ENCODE results near the gene ADAM22.

ADAM22 gene

DNA sequence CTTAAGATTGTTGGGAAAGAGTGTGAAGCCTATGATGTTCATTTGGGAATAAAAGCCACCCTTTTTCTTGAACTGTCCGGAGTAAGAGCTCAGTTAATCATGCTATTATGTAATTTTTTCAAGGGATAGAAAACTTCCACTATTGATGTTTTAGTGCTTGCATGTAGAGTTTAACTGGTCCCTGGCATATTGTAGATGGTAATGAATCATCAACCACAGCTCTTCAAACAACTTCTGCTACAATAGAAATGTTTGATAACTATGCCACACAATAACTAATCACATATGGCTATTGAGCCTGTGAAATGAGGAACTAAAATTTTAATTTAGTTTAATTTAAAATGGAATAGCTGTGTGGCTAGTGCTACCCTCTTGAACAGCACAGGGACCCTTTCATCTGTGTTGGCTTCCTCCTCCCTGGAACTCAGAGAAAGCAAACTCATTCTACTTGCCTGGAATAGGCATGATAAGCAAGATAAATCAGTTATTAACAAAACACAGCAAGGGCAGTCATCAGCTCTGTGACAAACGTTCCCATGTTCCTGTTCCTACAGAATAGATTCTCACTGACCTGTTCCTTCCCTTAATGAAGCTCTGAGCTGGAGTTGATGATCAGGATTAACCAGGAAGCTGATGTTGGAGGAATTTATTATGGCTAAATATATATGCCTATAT, 290.7 kb downstream of the ADAM22 start:
- no peak overlapping the region for H3K4me3 ChIP-seq (ENCODE audit: low read depth in 1 of 2, low read length in 1 of 2)
- no peak overlapping the region for H3K27ac ChIP-seq
- TF ChIP-seq, protein P1, sequence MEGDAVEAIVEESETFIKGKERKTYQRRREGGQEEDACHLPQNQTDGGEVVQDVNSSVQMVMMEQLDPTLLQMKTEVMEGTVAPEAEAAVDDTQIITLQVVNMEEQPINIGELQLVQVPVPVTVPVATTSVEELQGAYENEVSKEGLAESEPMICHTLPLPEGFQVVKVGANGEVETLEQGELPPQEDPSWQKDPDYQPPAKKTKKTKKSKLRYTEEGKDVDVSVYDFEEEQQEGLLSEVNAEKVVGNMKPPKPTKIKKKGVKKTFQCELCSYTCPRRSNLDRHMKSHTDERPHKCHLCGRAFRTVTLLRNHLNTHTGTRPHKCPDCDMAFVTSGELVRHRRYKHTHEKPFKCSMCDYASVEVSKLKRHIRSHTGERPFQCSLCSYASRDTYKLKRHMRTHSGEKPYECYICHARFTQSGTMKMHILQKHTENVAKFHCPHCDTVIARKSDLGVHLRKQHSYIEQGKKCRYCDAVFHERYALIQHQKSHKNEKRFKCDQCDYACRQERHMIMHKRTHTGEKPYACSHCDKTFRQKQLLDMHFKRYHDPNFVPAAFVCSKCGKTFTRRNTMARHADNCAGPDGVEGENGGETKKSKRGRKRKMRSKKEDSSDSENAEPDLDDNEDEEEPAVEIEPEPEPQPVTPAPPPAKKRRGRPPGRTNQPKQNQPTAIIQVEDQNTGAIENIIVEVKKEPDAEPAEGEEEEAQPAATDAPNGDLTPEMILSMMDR (IDR thresholded peaks at IDR 0.05): no peak
- no peaks in the 10 kb centered on the region for H3K9me3 ChIP-seq
- H3K27me3 ChIP-seq: no peaks in the 10 kb centered on the region
- H3K36me3 ChIP-seq: no peaks in the 10 kb centered on the region
- peaks cover 10 to 11% of the 10 kb centered on the region in 2 experiments for H3K4me1 ChIP-seq (ENCODE audit: control insufficient read depth in 1 of 2, insufficient read depth in 1 of 2, low read depth in 1 of 2, low read length in 1 of 2)

DNA sequence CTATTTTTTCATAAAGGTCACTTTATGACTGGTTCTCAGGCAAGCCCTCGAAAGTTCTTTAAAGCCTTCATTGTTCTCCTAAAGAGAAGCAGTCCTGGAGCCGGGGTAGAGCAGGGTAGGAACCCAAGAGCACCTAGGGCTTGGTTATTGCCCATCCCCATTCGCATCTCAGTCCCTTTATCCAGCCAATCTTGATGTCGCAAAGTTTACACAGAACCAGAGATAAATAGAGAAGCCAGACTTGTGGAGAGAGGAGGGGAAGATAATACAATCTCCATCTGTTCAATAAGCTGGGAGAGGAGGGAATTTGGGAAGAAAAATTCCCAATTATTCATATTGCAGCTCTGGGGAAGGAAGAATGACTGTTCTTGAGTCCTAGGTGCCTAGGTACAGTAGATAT, 292.1 kb downstream of the ADAM22 start:
- Histone ChIP-seq H3K27me3 (no peaks in the 10 kb centered on the region), H3K4me3 (ENCODE audit: low read depth in 1 of 2, low read length in 1 of 2) (no peak overlapping the region), H3K4me1 (ENCODE audit: control insufficient read depth in 1 of 2, insufficient read depth in 1 of 2, low read depth in 1 of 2, low read length in 1 of 2) (no peaks in the 10 kb centered on the region), H3K36me3 (no peaks in the 10 kb centered on the region), H3K27ac (no peak overlapping the region), H3K9me3 (no peaks in the 10 kb centered on the region)
- TF ChIP-seq, protein P1 (IDR thresholded peaks at IDR 0.05): no peak

DNA sequence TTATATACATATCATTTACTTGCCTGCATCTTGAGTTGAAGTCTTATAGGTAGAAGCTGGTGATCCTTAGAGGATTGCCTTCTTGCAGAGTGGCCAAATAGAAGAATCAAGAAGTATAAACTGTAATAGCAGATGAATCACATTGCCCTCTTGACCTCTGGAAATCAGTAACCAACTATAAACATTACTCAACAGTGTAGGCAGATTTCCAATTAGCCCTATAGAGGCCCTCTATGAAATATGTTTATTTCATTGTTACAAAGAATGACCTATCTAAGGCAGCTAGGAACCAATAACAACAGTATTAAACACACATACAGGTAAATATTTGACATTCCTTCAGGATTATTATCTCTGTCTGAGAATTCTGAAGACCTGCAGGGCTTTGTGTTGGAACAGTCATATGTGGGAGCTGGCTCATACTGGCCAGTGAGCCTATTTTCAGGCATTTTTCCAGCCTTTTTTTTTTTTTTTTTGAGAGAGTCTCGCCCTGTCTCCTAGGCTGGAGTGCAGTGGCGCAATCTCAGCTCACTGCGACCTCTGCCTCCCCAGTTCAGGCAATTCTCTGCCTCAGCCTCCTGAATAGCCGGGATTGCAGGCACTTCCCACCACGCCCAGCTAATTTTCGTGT, 292.9 kb downstream of the ADAM22 start:
- Histone ChIP-seq H3K27me3 (no peaks in the 10 kb centered on the region), H3K27ac (no peak overlapping the region), H3K4me3 (ENCODE audit: low read depth in 1 of 2, low read length in 1 of 2) (no peak overlapping the region), H3K4me1 (ENCODE audit: control insufficient read depth in 1 of 2, insufficient read depth in 1 of 2, low read depth in 1 of 2, low read length in 1 of 2) (no peaks in the 10 kb centered on the region), H3K9me3 (no peaks in the 10 kb centered on the region), H3K36me3 (no peaks in the 10 kb centered on the region)
- TF ChIP-seq, protein P1 (IDR thresholded peaks at IDR 0.05): no peak

DNA sequence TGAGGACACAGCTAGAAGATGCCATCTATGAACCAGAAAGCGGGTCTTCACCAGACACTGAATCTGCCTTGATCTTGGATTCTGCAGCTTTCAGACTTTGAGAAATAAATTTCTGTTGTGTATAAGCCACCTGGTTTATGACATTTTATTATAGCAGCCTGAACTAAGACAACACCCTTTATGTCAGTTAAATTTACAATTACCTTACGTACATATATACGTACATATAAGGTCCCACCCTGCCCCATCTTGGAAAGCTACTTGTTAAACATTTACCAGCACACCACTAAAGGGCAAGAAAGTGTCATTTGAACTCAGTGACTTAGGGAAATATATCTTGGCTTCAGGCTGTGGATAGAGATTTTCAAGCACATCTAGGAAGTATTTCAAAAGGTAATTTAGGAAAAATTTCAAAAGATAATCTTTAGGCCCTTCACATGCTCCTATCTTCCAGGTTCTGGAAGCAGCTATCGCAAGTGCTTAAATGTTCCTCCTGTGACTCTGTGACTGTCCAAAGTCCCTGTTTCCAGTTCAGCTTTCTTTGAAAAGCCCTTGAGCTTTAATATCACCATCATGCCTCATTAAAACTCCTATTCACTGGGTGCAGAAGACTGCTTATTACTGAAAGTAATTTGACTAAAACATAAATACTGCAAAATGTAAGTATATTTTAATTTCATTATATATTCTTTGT, 295.4 kb downstream of the ADAM22 start:
- Histone ChIP-seq H3K9me3 (no peaks in the 10 kb centered on the region), H3K27ac (no peak overlapping the region), H3K4me3 (ENCODE audit: low read depth in 1 of 2, low read length in 1 of 2) (no peak overlapping the region), H3K4me1 (ENCODE audit: control insufficient read depth in 1 of 2, insufficient read depth in 1 of 2, low read depth in 1 of 2, low read length in 1 of 2) (no peaks in the 10 kb centered on the region), H3K27me3 (no peaks in the 10 kb centered on the region), H3K36me3 (no peaks in the 10 kb centered on the region)
- TF ChIP-seq, protein P1 (IDR thresholded peaks at IDR 0.05): no peak

DNA sequence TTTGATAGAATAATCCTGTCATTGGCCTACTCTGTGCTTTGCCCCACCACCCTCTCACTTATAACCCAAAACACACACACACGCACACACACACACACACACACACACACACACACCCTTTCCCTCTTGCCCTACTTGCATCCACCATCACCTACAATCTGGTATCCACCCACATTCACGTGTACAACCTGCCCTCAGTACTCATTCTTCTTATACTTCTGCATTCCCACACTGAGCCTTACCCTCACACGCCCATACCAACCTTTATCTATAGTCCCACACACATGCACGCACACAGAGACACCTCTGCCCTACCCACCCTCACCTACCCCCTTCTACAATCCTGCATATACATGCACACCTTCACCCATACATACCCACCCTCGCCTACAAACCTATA, 296.6 kb downstream of the ADAM22 start:
- H3K9me3 ChIP-seq: no peaks in the 10 kb centered on the region
- no peak overlapping the region for H3K27ac ChIP-seq
- no peaks in the 10 kb centered on the region for H3K4me1 ChIP-seq (ENCODE audit: control insufficient read depth in 1 of 2, insufficient read depth in 1 of 2, low read depth in 1 of 2, low read length in 1 of 2)
- TF ChIP-seq, protein P1 (IDR thresholded peaks at IDR 0.05): no peak
- H3K4me3 ChIP-seq (ENCODE audit: low read depth in 1 of 2, low read length in 1 of 2): no peak overlapping the region
- H3K36me3 ChIP-seq: no peaks in the 10 kb centered on the region
- H3K27me3 ChIP-seq: no peaks in the 10 kb centered on the region

All from neutrophil (primary cell).